Large intestine (tissue), 3 donors: ENCODE results near the gene SERPINE1. TPM values are rescaled to one million over a fixed set of nuclear protein-coding genes. Genes with fewer than 3 reads are reported as not detected.
A peak's percentile ranks its signal among the peaks of the same experiment; 100 is the strongest.

ENCODE experiments used
- DNase-seq, 2 donors: peaks; one replicate each; pipeline versions ENCODE4 v3.0.0 to v3.0.0-alpha.2; 2013
- H3K27ac ChIP-seq: one replicate; pipeline ENCODE4 v1.5.1; 2013; ENCODE audit warnings: low read length
- H3K27me3 ChIP-seq: 2 replicates; pipeline ENCODE4 v1.6.1; 2013; ENCODE audit warnings: low read length; ENCODE audit not compliant: control insufficient read depth, insufficient read depth
- H3K36me3 ChIP-seq: 2 replicates; pipeline ENCODE4 v1.6.1; 2013; ENCODE audit warnings: low read length; ENCODE audit not compliant: control insufficient read depth, insufficient read depth
- H3K4me1 ChIP-seq: one replicate; pipeline ENCODE4 v1.6.1; 2013; ENCODE audit warnings: low read length; ENCODE audit not compliant: control insufficient read depth, insufficient read depth
- H3K4me3 ChIP-seq: one replicate; pipeline ENCODE4 v1.5.1; 2013; ENCODE audit warnings: low read length
- H3K9me3 ChIP-seq: one replicate; pipeline ENCODE4 v1.6.1; 2013; ENCODE audit warnings: mild to moderate bottlenecking, low read depth, low read length, moderate library complexity; ENCODE audit not compliant: control insufficient read depth
- WGBS: methylation state at CpG from one replicate; pipeline ENCODE4 v1.1.5; 2013; ENCODE audit warnings: low lambda C conversion rate; ENCODE audit not compliant: insufficient coverage; 5-methylcytosine and 5-hydroxymethylcytosine counted together
- polyA plus RNA-seq: library from polyadenylated mRNA; unstranded; fragments of 120-200 nt; gene quantifications from one replicate; pipeline ENCODE4 v1.2.1, GENCODE V29; 2013

The SERPINE1 gene
- polyA plus RNA-seq, 1 donor = 1.7 TPM

GRCh38 chr7:101164071-101164840, 37.4 kb downstream of the SERPINE1 start:
- peak in 1 of 2 donors; percentile 38 for DNase-seq
- Histone ChIP-seq H3K27ac (no peak overlapping the region), H3K9me3 (peaks cover 12% of the 10 kb centered on the region), H3K4me3 (no peak overlapping the region), H3K27me3 (peaks cover 68% of the 10 kb centered on the region), H3K36me3 (peaks cover 12% of the 10 kb centered on the region), H3K4me1 (peaks cover 32% of the 10 kb centered on the region)
- no CpG with 5 or more reads among the region's 75 CpGs for WGBS

- Histone ChIP-seq H3K27ac (no peak within 1 kb of the TSS), H3K4me3 (peak within 1 kb of the TSS; percentile 2), H3K9me3 (peaks cover 16% of the 10 kb centered on the region), H3K4me1 (peaks cover 41% of the 10 kb centered on the region), H3K27me3 (peaks cover 79% of the 10 kb centered on the region), H3K36me3 (peaks cover 1% of the 10 kb centered on the region)
- DNase-seq = peak; percentile 94 to 95
- WGBS = 0% methylated on average over 6 of the region's 74 CpGs
These were observed 38.4 kb downstream of the SERPINE1 start, which contains the start of gene VGF for GRCh38 chr7:101165075-101165957. TSS of gene VGF (minus strand) at chr7:101165569. CDS start at chr7:101164843, 726 bp downstream.

- peak in 1 of 2 donors; percentile 14 for DNase-seq
- H3K27ac ChIP-seq = no peak overlapping the region
- H3K9me3 ChIP-seq = peaks cover 16% of the 10 kb centered on the region
- H3K4me1 ChIP-seq = peaks cover 41% of the 10 kb centered on the region
- H3K36me3 ChIP-seq = no peaks in the 10 kb centered on the region
- H3K4me3 ChIP-seq = no peak overlapping the region
- peaks cover 87% of the 10 kb centered on the region for H3K27me3 ChIP-seq
- WGBS = no CpG with 5 or more reads among the region's 38 CpGs
These were observed 39.2 kb downstream of the SERPINE1 start for GRCh38 chr7:101165958-101166647.

GRCh38 chr7:101166648-101166908, 39.7 kb downstream of the SERPINE1 start:
- no CpG with 5 or more reads among the region's 11 CpGs for WGBS
- Histone ChIP-seq H3K27ac (no peak overlapping the region), H3K27me3 (peaks cover 92% of the 10 kb centered on the region), H3K9me3 (peaks cover 16% of the 10 kb centered on the region), H3K4me3 (no peak overlapping the region), H3K4me1 (peaks cover 41% of the 10 kb centered on the region), H3K36me3 (no peaks in the 10 kb centered on the region)
- no peak for DNase-seq

- Histone ChIP-seq H3K36me3 (no peaks in the 10 kb centered on the region), H3K27me3 (peaks cover 93% of the 10 kb centered on the region), H3K27ac (no peak overlapping the region), H3K4me1 (peaks cover 46% of the 10 kb centered on the region), H3K4me3 (no peak overlapping the region), H3K9me3 (peaks cover 16% of the 10 kb centered on the region)
- DNase-seq = peak in 1 of 2 donors; percentile 2
- WGBS = no CpG with 5 or more reads among the region's 19 CpGs
These were observed 40.2 kb downstream of the SERPINE1 start for GRCh38 chr7:101166909-101167644.

GRCh38 chr7:101167645-101168411, 40.9 kb downstream of the SERPINE1 start:
- no peaks in the 10 kb centered on the region for H3K36me3 ChIP-seq
- peak in 1 of 2 donors; percentile 18 for DNase-seq
- H3K9me3 ChIP-seq = peaks cover 16% of the 10 kb centered on the region
- no peak overlapping the region for H3K27ac ChIP-seq
- H3K4me3 ChIP-seq = no peak overlapping the region
- WGBS = 10% methylated on average over 2 of the region's 12 CpGs
- peaks cover 95% of the 10 kb centered on the region for H3K27me3 ChIP-seq
- peaks cover 46% of the 10 kb centered on the region for H3K4me1 ChIP-seq

- no peak for DNase-seq
- H3K4me1 ChIP-seq = peaks cover 50% of the 10 kb centered on the region
- peaks cover 19% of the 10 kb centered on the region for H3K9me3 ChIP-seq
- no peaks in the 10 kb centered on the region for H3K36me3 ChIP-seq
- no peak overlapping the region for H3K4me3 ChIP-seq
- H3K27me3 ChIP-seq = peaks cover 99% of the 10 kb centered on the region
- no peak overlapping the region for H3K27ac ChIP-seq
- no CpG with 5 or more reads among the region's 6 CpGs for WGBS
These were observed 41.6 kb downstream of the SERPINE1 start for GRCh38 chr7:101168412-101169049.

GRCh38 chr7:101169110-101169837, 42.4 kb downstream of the SERPINE1 start:
- no peaks in the 10 kb centered on the region for H3K36me3 ChIP-seq
- WGBS = no CpG with 5 or more reads among the region's 18 CpGs
- H3K4me1 ChIP-seq = peaks cover 49% of the 10 kb centered on the region
- no peak overlapping the region for H3K4me3 ChIP-seq
- H3K27me3 ChIP-seq = peaks cover 99% of the 10 kb centered on the region
- DNase-seq = peak in 1 of 2 donors; percentile 18
- peaks cover 19% of the 10 kb centered on the region for H3K9me3 ChIP-seq
- H3K27ac ChIP-seq = no peak overlapping the region
